Tibial nerve (tissue), 3 donors: ENCODE measurements around the gene BCDIN3D.

Experiments
- POLR2A ChIP-seq, 2 donors: fragments of 450-650 bp; IDR thresholded peaks; one replicate each; pipeline ENCODE4 v1.6.1; 2017; ENCODE audit warnings: antibody characterized with exemption in 2 of 2, mild to moderate bottlenecking in 2 of 2, moderate library complexity in 2 of 2
- TF ChIP-seq, protein P1 (sequence below), 5 experiments: fragments of 200-600 bp in 3 of 5; fragments of 450-650 bp in 2 of 5; sonication (generic) in 3 of 5; IDR thresholded peaks; one replicate each; pipeline ENCODE4 v1.5.1; 2016 to 2019; ENCODE audit warnings: antibody characterized with exemption in 5 of 5, mild to moderate bottlenecking in 3 of 5, moderate library complexity in 2 of 5

DNA sequence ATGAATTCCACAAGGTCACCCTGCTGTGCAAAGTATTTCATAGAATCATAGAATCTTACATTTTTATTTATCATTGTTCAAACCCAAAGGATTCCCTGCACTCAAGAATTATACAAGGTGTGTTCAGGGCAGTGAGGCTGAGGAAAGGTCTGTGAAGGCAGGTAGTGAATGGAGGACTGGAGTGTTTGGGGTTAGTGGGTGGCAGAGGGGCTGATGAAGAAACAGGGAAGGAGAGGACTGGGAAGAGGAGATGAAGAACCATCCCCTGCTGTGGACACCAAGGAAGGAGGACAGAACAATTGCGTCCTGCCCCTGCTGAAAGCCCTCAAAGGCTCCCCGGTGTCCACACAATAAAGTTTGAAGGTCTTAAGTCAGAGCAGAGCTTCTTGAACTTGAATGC lies 10.8 kb upstream of the BCDIN3D start:
- TF ChIP-seq, protein P1, sequence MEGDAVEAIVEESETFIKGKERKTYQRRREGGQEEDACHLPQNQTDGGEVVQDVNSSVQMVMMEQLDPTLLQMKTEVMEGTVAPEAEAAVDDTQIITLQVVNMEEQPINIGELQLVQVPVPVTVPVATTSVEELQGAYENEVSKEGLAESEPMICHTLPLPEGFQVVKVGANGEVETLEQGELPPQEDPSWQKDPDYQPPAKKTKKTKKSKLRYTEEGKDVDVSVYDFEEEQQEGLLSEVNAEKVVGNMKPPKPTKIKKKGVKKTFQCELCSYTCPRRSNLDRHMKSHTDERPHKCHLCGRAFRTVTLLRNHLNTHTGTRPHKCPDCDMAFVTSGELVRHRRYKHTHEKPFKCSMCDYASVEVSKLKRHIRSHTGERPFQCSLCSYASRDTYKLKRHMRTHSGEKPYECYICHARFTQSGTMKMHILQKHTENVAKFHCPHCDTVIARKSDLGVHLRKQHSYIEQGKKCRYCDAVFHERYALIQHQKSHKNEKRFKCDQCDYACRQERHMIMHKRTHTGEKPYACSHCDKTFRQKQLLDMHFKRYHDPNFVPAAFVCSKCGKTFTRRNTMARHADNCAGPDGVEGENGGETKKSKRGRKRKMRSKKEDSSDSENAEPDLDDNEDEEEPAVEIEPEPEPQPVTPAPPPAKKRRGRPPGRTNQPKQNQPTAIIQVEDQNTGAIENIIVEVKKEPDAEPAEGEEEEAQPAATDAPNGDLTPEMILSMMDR (IDR thresholded peaks at IDR 0.05), result no peak
- TF ChIP-seq POLR2A (IDR thresholded peaks at IDR 0.05), result no peak
